Measurements from ENCODE around the gene GATA1.
"Not testable (repeated sequence)": the region's sequence is repeated elsewhere in the genome, so short reads cannot be mapped to it uniquely, and the experiment has no call there.

The GATA1 gene

DNA sequence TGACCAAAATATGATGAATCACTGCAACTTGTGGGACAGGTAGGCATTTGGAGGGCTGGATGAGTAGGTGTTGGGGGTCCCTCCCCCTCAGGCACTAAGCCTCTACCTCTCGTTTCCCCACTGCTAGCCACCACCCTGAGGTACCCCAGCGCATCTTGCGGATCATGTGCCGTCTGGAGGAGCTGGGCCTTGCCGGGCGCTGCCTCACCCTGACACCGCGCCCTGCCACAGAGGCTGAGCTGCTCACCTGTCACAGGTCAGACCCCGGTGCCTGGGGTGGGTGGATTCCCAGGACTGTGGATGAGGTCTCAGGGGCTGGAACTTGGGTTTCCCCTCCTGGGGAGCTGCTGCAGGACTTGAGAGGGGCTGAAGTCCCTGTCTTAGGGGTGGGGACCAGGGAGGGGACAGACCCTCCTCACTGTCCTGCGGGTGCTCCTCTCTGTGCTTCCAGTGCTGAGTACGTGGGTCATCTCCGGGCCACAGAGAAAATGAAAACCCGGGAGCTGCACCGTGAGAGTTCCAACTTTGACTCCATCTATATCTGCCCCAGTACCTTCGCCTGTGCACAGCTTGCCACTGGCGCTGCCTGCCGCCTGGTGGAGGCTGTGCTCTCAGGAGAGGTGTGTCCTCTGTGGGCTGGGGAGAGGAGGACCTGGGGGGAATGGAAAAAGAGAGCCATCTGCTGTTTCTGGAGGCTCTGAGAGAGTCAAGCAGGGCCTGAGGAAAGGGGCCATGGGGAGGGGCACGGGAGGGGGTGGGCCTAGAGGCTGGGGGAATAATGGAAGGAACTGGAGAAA lies 29.8 kb downstream of the GATA1 start:
- no peak for FAIRE-seq

DNA sequence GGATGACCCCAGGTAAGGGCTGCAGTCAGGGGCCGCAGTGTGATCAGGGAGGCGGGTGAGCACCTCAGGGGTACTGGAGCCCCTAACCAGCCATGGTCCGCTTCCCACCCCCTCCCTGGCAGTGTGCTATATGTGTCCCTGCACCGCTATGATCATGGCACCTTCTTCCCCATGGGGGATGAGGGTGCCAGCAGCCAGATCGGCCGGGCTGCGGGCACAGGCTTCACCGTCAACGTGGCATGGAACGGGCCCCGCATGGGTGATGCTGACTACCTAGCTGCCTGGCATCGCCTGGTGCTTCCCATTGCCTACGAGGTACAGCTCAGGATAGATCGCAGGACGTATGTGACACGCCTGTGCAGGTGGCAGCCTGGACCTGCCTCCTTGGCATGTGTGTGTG lies 31.7 kb downstream of the GATA1 start:
- no peak for FAIRE-seq

GRCh38 chrX:48818866-48819265 lies 32.5 kb downstream of the GATA1 start:
- FAIRE-seq = no peak

- FAIRE-seq = not testable (repeated sequence)
These were observed 33.0 kb downstream of the GATA1 start for GRCh38 chrX:48819394-48819793.

DNA sequence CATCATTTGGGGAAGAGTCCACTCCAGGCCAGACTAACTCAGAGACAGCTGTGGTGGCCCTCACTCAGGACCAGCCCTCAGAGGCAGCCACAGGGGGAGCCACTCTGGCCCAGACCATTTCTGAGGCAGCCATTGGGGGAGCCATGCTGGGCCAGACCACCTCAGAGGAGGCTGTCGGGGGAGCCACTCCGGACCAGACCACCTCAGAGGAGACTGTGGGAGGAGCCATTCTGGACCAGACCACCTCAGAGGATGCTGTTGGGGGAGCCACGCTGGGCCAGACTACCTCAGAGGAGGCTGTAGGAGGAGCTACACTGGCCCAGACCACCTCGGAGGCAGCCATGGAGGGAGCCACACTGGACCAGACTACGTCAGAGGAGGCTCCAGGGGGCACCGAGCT lies 36.7 kb downstream of the GATA1 start:
- FAIRE-seq = no peak

DNA sequence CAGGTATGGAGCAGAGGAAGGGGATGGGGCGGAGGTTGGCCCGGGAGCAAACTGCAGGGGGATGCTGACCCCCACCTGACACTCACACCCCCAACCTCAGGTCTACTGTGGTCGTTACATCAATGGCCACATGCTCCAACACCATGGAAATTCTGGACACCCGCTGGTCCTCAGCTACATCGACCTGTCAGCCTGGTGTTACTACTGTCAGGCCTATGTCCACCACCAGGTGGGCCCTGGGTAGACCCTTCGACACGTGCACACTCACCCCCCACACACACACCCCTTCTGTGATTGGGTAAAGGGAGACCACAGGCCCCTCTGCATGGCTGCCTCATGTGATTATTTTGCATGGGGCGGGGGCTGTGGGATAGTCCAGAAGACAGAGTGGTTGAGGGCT lies 37.7 kb downstream of the GATA1 start:
- FAIRE-seq = no peak

GRCh38 chrX:48826135-48826875 lies 39.9 kb downstream of the GATA1 start, which contains the start of gene ERAS:
Gene ERAS (plus strand): TSS chrX:48826513. CDS start chrX:48829124, 2,611 bp downstream.
- FAIRE-seq = no peak

- no peak for FAIRE-seq
These were observed 40.7 kb downstream of the GATA1 start for GRCh38 chrX:48826876-48827653.

- FAIRE-seq = no peak
These were observed 41.2 kb downstream of the GATA1 start for GRCh38 chrX:48827654-48827968.

- no peak for FAIRE-seq
These were observed 42.8 kb downstream of the GATA1 start for GRCh38 chrX:48829016-48829735.

DNA sequence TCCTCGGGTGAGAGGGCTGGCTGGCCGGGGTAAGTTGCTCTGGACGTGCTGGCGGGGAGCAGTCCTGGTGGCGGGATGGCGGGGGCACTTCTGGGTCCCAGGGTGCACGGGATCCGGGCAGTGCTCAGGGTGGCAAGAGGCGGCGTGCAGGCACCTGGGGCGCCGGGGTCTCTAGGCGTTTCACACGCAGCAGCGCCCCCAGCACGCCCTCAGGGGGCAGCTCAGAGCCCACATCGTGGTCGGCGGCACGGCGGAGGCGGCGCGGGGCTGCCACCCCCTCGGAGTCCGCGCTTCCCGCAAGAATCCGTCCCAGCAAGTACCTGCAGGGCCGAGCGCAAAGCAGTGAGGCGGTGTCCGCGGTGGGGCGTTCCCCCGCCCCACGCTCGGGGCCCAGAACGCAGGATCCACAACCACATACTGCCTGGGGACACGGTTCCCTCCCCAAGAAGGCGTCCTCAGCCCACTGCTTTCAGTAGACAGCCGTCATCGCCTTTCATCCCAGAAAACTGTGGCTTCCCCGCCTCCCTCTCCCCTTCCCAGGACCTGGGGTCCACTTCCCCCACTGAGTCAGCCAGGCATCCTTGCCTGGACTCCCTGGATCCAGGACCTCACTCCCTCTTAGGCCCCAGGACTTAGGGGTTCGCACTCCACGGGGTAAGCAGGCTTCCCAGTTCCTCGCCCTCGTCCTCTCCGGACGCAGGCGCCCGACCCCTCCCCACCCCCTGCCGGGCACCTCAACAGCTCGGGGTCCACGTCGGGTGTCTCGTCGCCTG lies 44.9 kb downstream of the GATA1 start:
- FAIRE-seq = no peak

- no peak for FAIRE-seq
These were observed 45.5 kb downstream of the GATA1 start for GRCh38 chrX:48831909-48832291.

GRCh38 chrX:48833542-48834138 lies 47.2 kb downstream of the GATA1 start:
- no peak for FAIRE-seq

DNA sequence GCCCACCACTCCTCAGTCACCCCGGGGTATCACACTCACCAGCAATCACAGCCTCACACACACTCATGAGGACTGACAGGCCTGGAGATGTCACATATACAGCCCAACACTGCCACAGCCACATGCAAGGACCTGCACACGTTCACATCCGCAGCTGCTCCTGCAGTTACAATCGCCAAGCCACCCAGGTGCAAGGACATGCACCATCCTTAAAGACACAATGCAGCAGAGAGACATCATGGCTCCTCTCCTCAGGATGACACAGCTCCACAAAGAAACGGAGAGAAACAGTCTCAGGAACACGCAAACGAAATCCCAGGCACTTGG lies 48.0 kb downstream of the GATA1 start:
- no peak for FAIRE-seq

- no peak for FAIRE-seq
These were observed 49.3 kb downstream of the GATA1 start, which contains the start of gene PCSK1N for GRCh38 chrX:48835524-48836329. Gene PCSK1N (minus strand): TSS chrX:48835610. CDS start chrX:48835532, 78 bp downstream.

DNA sequence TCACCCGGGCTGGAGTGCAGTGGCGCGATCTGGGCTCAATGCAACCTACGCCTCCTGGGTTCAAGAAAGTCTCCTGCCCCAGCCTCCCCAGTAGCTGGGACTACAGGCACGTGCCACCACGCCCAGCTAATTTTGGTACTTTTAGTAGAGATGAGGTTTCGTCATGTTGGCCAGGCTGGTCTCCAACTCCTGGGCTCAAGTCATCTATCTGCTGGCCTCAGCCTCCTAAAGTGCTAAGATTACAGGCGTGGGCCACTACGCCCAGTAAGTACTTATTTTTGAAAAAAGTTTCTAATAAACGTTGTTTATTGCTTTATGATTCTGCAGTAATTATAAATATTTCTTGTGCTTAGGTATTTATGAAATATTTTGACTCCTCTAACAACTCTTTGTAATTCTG lies 53.3 kb downstream of the GATA1 start:
- no peak for FAIRE-seq

Measured in endometrium (tissue), 2 donors.